HepG2 (cell line): ENCODE results near the gene FDPS. TPM values are rescaled to one million over a fixed set of nuclear protein-coding genes. Genes with fewer than 3 reads are reported as not detected.

ENCODE experiments used
- GATA4 ChIP-seq: sonication (generic); IDR thresholded peaks from 2 replicates; pipeline ENCODE4 v1.6.1; 2016; ENCODE audit warnings: antibody characterized with exemption, low read depth, borderline replicate concordance
- HMGA1 ChIP-seq: sonication (generic); formaldehyde crosslinking; conservative IDR thresholded peaks from 2 replicates; pipeline ENCODE4 v1.4.0; 2020; ENCODE audit warnings: missing genetic modification reagents
- HMGXB3 ChIP-seq: sonication (generic); formaldehyde crosslinking; IDR thresholded peaks from 2 replicates; pipeline ENCODE4 v1.4.0; 2020; ENCODE audit warnings: missing genetic modification reagents, borderline replicate concordance
- KLF6 ChIP-seq: IDR thresholded peaks from 2 replicates; pipeline ENCODE4 v1.8.0; 2016; ENCODE audit warnings: missing biosample characterization, missing genetic modification reagents
- MXI1 ChIP-seq: IDR thresholded peaks from 3 replicates; pipeline ENCODE4 v1.6.1; 2012; ENCODE audit warnings: low read depth, low read length, inconsistent platforms, borderline replicate concordance
- PAX8 ChIP-seq: sonication (generic); formaldehyde crosslinking; IDR thresholded peaks from 2 replicates; pipeline ENCODE4 v1.8.0; 2022; ENCODE audit warnings: mild to moderate bottlenecking, missing genetic modification reagents, borderline replicate concordance
- SMARCE1 ChIP-seq: fragments of 450-650 bp; IDR thresholded peaks from 2 replicates; pipeline ENCODE4 v1.6.1; 2017; ENCODE audit warnings: borderline replicate concordance
- SRSF1 ChIP-seq: fragments of 200-400 bp; formaldehyde crosslinking; optimal IDR thresholded peaks from 2 replicates; pipeline ENCODE3; 2017; ENCODE audit warnings: mild to moderate bottlenecking, low read depth, low read length, moderate library complexity
- ZBED4 ChIP-seq: sonication (generic); formaldehyde crosslinking; IDR thresholded peaks from 2 replicates; pipeline ENCODE4 v1.4.0; 2020; ENCODE audit warnings: missing genetic modification reagents, borderline replicate concordance
- ZNF12 ChIP-seq: sonication (generic); formaldehyde crosslinking; IDR thresholded peaks from 2 replicates; pipeline ENCODE4 v1.5.0; 2020; ENCODE audit warnings: missing genetic modification reagents
- ZNF382 ChIP-seq: sonication (generic); formaldehyde crosslinking; IDR thresholded peaks from 2 replicates; pipeline ENCODE4 v1.5.0; 2020; ENCODE audit warnings: missing genetic modification reagents, mild to moderate bottlenecking, borderline replicate concordance
- ZNF496 ChIP-seq: sonication (generic); formaldehyde crosslinking; IDR thresholded peaks from 2 replicates; pipeline ENCODE4 v1.8.1; 2023; ENCODE audit warnings: mild to moderate bottlenecking, moderate library complexity, missing genetic modification reagents; ENCODE audit not compliant: insufficient replicate concordance
- ZNF557 ChIP-seq: sonication (generic); formaldehyde crosslinking; IDR thresholded peaks from 2 replicates; pipeline ENCODE4 v1.4.0; 2020; ENCODE audit warnings: missing genetic modification reagents
- ZNF574 ChIP-seq: sonication (generic); formaldehyde crosslinking; IDR thresholded peaks from 2 replicates; pipeline ENCODE4 v1.4.0; 2020; ENCODE audit warnings: missing genetic modification reagents
- ZNF781 ChIP-seq: sonication (generic); formaldehyde crosslinking; IDR thresholded peaks from 2 replicates; pipeline ENCODE4 v1.5.1; 2020; ENCODE audit warnings: borderline replicate concordance, mild to moderate bottlenecking, missing genetic modification reagents; ENCODE audit errors: not compliant biosample characterization
- ZNF816 ChIP-seq: sonication (generic); formaldehyde crosslinking; IDR thresholded peaks from 2 replicates; pipeline ENCODE4 v1.8.0; 2022; ENCODE audit warnings: missing genetic modification reagents, mild to moderate bottlenecking, borderline replicate concordance
- ZNF850 ChIP-seq: sonication (generic); formaldehyde crosslinking; conservative IDR thresholded peaks from 2 replicates; pipeline ENCODE4 v1.9.0; 2021; ENCODE audit warnings: mild to moderate bottlenecking, missing genetic modification reagents
- ZSCAN20 ChIP-seq: sonication (generic); formaldehyde crosslinking; IDR thresholded peaks from 2 replicates; pipeline ENCODE4 v1.4.0; 2020; ENCODE audit warnings: missing genetic modification reagents, mild to moderate bottlenecking, borderline replicate concordance
- polyA plus RNA-seq, 8 experiments: library from polyadenylated mRNA; depleted of rRNA in 3 of 8; stranded (reverse) in 7 of 8; unstranded in 1 of 8; fragments of >200 nt; fragmentation: Illumina TruSeq in 4 of 8; extraction: Trizol in 4 of 8; gene quantifications; 2 replicates each; pipeline versions ENCODE4 v1.2.1 to v1.2.3, GENCODE V29; 2011 to 2016; ENCODE audit warnings: low read depth in 4 of 8, missing spikeins in 1 of 8, mixed read lengths in 1 of 8; ENCODE audit not compliant: insufficient read depth in 1 of 8
- total RNA-seq, 5 experiments: library from RNA; depleted of rRNA; stranded (reverse); fragments of >200 nt; fragmentation: Illumina TruSeq; extraction: Trizol; gene quantifications; 2 replicates each; pipeline ENCODE4 v1.2.3, GENCODE V29; 2016; ENCODE audit warnings: low read depth in 1 of 5

The FDPS gene
- total and polyA plus RNA-seq, 2 of the 13 experiments (the other 11 are each of a cell fraction or from before 2014, with no cell fraction given): 264 to 519 TPM

GRCh38 chr1:155322953-155323728 is 14.5 kb downstream of the FDPS start (continued):
- TF ChIP-seq ZNF816 (peak; percentile 24; the same call in 1 of the 2 replicates), ZNF557 (CRISPR knock-in tag) (no peak), MXI1 (peak; percentile 61; the same call in 1 of the 3 replicates), ZNF850 (CRISPR knock-in tag) (0 out of 2 replicates have a peak, but pooled peaks have one; percentile 53), GATA4 (no peak), ZNF496 (no peak), ZNF781 (CRISPR knock-in tag) (no peak), SMARCE1 (no peak), ZNF574 (peak; percentile 64), ZNF12 (no peak), KLF6 (CRISPR knock-in tag) (no peak), ZBED4 (peak; percentile 69; the same call in 1 of the 2 replicates), ZNF382 (CRISPR knock-in tag) (no peak), HMGA1 (CRISPR knock-in tag) (no peak), PAX8 (no peak), HMGXB3 (CRISPR knock-in tag) (peak; percentile 64; the same call in 1 of the 2 replicates), SRSF1 (peak; percentile 45), ZSCAN20 (CRISPR knock-in tag) (0 out of 2 replicates have a peak, but pooled peaks have one; percentile 24)
